Retina (tissue), 1 donor: ENCODE measurements around the gene C1QTNF3.
A peak's percentile ranks its signal among the peaks of the same experiment; 100 is the strongest.
"Not testable (repeated sequence)": the region's sequence is repeated elsewhere in the genome, so short reads cannot be mapped to it uniquely, and the experiment has no call there.

Experiments used
- DNase-seq: peaks from one replicate; pipeline ENCODE4 v3.0.0-alpha.2; 2016

Gene C1QTNF3

DNA sequence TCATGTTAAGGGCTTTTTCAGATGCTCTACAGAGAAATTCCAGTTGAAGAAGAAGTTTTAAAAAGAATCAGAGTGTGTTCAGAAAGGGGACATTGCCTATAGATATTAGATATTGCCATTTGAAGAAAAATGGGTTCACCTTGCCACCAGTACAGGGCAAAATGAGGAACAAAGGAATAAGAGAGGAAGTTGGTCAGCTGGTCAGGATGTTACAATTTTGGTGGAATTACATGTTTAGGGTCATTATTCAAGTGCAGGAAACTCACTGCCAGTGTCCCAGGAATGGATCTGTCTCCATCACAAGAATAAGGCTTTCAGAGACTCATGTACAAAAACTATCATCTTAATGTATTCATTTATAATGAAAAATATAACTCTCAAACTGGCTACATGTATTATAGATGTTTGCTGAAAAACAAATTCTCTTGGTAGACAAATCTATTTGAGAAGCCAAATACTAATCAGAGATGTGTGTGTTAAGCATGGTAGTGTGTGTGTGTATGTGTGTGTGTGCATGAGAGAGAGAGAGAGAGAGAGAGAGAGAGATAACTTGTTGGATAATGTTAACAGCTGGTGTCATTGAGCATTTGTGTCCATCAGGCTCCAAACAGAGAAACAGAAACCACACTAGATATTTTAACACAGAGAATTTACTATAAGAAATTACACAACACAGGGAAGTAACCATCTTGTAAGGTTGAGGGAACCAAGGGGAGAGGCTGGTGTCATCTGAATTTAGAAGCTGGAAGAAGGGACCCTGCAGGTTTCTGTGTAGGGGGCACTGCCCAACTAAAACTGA, 5.0 kb upstream of the C1QTNF3 start:
- DNase-seq: no peak

DNA sequence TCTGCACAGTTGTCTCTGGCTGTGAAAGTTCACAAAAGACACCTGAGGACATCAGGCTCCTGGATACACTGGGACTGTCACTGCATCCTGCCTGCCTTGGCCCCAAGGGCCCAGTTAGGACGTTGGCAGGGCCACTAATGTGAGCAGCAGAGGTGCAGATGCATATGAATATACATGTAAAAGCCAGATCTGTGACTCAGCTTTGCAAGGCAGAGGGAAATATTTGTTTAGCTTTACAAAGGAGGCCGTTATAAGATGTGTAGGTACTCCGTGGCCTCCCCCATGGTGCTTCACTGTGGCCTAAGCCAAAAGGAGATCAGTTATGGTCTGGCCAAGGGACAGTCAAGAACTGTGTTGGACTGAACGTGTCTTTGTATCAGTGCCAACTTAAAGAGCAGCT, 4.1 kb upstream of the C1QTNF3 start:
- DNase-seq: no peak

DNA sequence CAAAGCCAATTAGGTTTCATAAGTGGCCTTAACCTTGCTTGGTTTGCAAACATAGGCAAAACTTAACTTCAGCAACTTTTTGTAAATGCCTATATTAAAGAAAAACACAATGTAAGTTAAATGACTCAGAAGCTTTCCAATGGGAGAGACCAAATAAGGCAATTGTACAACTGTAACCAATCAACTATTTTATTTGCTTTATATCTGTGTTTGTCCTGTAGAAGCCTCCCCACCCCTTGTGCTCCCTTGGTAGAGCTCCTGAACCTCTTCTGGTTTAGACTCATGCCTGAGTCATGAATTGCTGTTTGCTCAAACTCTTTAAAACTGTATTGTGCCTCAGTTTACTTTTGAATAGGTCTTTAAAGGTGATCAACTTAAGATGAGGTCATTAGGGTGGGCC, 3.0 kb upstream of the C1QTNF3 start:
- no peak for DNase-seq

DNA sequence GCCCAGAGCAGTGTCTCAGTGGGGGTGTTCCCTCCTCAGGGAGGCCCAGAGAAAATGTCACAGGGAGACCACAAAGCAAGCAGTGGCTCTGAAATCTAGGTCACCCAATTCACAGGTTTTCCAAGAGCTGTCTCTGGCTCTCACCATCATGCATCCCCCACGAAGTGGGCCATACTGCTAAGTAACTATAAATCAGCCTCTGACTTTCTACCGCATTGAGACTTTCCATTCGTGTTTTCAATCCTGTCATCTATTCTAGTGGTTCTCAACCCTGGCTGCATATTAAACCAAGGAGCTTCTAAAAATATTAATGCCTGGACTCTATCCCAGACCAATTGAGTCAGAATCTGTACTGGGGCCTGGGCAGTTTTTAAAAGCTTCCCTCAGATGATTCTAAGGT, 2.0 kb upstream of the C1QTNF3 start:
- DNase-seq: no peak

DNA sequence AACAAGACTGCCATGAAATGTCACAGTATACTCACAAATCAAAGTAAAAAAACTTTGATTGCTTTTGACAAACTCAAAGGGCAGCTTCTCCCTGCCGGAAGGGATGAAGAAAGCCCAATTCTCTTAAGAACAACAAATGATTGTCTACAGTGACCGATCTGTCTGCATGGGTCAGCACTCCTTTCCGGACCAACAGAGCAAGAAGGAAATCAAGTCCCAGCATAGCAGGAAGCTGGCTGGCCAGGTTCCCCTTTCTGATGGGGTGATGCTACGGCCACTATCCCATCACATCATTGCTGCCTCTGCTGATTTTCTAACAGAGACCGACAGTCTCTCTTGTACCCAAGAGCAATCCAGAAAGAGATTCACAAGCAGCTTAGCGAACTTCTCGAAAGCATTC, 692 bp downstream of the C1QTNF3 start:
- DNase-seq: peak; percentile 45

DNA sequence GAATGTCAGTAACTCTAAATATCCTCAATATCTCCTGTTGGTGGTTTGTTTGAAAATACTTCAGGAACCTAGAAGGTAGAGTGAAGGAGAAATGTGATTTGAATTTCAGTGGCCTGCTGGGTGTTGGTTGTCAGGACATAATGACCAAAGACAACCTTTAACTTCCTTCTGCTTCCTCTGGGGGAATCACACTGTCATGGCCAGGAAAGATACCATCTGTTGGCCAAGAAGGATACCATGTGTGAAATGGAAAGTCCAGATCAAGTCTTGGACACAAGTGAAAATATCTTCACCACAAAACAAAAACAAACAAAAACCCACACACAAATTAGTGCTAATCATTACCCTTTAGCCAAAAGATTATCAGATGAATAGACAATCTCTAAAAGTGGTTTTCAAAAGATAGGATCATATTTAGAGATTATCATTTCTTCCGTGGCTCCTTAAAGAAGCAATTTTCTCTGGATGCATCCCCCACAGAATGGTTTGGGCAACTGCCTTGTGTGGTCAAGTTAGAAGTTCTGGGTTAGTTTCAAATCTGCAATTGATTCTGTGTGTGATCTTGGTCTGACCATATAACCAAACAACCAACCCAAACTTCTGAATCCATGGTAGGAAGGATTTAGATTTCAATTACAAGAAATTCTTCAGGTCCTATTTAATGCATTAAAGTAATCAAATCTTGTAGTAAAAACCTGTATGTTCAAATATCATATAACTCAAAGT, 1.6 kb downstream of the C1QTNF3 start:
- DNase-seq: no peak

DNA sequence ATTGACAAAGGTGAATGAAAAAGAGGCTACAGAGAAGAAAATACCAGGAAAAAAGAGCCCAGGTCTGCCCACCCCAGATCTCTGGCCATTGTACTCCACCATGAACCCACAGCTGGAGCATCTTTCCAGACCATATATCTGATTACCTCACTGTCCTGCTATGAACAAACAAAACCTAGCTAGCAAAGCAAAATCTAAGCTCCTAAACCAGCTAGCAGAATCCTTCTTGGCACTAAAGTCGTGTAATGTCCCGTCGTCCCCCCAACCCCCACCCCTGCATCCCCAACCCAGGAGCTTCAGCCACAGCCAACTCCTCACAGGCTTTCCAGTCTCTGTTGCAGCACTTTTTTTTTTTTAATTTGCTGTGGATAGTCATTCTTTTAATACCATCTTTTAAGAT, 2.5 kb downstream of the C1QTNF3 start:
- no peak for DNase-seq

DNA sequence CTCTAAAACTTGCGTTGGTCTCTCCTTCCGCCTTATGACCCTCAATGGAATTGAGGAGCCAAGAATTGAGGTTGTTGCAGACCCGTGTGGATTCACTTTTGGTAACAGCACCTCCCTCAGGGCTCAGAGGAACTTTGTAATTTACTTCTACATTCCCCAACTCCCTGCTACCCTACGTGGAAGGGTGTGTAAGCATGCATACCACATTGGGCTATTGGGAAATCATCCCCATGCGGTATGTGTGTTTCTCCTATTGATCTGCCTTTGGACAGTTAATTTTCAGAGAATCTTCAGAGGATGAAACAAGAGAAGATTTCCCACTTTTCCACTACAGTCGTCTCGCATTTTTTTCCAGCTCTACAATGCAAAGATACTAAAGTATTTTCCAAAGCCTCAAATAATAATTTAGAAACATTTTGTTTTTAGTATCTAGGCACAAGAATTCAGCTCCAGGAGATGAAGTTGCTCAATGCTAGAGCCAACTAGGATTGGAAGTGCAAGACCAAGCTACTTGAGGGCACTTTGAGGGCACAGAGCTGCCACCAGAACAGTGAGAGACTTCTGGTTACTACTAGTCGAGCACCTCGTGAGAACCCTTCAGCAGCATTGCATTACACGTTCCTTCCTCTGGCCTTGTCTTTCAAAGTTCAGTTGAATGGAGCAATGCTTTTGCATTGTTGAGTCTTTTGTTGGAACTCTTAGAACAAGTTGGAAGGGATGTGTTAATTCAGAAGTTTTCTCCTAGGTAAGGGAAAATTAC, 3.4 kb downstream of the C1QTNF3 start:
- no peak for DNase-seq

DNA sequence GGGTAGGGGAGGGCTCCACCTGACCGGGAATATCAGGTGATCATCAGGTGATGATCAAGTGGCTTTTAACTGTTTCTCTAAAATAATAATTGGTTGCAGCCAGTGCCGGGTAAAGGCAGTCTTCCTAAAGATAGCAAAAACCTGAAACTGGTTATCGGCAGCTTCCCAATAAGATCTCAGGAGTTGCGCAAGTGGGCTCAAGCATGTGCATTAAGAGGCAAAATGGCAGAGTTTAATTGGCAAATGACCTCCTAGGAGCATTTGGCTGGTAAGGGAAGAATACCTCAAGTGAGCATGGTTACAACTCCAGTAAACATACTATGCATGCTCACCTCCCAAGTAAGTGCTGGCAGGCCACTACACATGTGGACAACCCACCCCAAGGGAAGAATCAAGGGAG, 4.2 kb downstream of the C1QTNF3 start:
- DNase-seq: no peak

DNA sequence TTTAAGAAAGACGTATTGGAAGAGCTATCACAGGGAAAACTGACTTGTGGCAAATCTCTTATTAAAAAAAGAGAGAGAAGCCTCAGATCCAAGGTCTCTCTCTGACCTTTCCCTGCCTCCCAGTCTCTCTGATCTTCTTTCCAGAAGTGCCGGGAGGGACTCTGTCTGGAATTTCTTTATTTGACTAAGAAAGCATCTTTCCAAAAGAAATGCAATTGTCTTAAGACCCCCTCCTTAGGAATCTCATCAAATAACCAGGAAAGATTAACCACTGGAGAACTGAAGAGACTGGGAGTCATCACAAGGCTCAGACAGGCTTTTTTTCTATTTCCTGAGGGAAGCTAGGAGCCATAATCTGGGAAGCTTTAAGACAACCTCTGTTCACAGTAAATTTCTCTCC, 4.6 kb downstream of the C1QTNF3 start:
- no peak for DNase-seq

DNA sequence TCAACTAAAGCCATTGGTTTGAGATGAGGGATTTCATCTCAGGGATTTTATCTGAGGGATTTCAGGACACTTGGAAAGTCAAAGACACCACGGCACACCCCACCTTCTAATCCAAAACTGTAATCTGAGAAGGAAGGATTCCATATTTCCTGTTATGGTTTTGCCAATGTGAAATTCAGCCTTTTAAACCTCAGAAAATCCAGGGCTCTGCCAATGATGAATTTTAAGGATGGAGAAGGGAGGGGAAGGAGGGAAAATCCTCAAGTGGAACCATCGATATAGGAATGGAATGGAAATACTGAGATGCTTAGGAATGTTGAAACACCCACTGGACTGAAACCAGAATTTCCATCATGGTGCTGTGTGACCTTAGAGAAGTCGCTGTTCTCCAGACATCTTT, 5.3 kb downstream of the C1QTNF3 start:
- DNase-seq: no peak

DNA sequence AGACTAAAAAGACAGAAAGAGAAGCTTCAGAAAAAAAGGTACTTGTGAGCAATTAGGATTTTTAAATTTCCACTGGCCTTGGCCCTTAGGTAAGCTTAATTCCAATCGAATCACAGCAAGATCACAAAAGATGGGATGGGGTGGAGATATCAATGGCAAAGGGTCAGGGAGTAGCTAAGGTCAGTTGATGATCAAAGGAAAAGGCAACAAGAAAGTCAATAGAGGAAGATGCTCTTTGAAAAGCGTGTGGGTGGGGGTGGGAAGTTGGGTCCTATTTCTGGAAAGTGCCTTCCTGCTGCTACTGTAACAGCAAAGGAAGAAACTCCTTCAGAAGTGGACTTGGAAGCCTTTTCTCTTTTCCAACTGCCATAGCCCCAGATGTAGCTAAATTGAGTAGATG, 7.3 kb downstream of the C1QTNF3 start:
- no peak for DNase-seq

DNA sequence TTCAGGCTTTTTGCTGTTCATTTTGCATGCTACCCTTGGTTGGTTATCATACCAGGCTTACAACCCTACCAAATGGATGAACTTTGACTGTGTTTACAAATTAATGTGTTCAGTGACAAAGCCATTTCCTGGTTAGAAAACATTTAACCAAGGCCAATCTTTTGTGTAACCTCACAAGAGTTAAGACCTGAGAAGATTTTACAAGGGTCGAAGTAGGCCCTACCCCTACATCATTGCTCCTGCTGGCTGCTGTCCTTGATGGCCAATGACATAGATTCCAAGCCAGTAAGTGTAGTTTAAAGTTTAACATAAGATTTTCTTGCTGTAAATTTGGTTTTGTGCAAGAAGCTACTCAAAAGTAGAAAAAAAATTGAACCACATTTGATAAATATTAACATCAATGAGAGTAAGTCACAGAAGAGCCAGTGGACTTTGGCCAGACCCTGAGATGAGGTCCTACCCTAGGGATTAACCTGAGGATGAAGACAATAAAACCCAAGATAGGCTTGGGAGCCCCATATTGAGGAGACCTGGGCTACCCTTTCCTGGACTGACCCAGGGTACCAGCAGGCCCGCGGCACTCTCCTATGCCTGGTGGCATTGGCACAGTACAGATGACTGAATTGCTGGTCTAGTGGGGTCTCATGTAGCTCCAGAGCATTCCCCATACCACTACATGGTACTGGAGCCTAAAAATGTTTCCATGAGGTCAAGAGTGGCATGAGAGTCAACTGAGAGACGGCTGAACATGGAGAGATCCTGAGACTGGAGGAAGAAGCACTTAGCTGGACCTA, 8.3 kb downstream of the C1QTNF3 start:
- no peak for DNase-seq

DNA sequence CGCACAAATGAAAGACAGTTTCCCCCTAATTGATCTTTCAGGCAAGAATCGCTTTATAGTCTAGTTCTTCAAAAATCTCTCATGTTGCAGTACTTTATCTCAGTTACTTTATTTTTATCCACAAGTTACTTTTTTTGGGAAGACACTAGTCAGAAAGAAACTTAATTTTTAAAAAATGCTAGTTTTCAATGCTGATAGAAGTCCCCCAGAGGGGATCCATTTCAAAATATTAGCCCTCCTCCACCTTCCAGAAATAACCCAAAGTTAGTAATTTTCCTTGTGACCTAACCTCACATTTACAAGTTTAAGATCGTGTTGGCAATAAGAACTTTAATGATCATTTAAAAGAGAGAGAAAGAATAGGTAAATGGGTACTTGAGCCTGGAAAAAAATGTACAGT, 11.0 kb downstream of the C1QTNF3 start:
- DNase-seq: no peak

DNA sequence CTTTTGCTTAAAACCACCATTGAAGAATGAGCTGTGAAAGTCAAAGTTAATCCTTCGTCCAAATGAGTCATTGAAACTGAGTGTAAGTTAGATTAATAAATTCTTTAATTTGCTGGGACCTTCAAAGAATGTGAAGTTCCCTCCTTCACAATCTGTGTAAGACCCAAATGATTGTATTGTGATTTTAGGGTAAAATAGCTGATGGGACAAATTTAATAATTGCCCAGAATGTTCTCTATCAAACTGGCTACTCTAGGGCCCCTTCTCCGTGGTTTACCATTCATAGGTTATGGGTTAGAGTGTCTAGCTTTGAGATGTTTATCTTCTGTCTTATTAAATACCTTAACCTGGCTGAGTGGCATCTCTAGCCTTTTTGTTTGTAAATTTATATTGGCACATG, 11.9 kb downstream of the C1QTNF3 start:
- no peak for DNase-seq

DNA sequence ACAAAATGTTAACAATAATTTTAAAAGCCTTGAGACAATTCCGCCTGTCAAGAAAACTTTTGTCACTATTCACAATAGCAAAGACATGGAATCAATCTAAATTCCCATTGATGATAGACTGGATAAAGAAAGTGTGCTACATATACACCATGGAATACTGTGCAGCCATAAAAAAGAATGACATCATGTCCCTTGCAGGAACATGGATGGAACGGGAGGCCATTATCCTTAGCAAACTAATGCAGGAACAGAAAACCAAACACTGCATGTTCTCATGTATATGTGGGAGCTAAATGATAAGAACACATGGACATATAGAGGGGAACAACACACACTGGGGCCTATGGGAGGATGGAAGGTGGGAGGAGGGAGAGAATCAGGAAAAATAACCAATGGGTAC, 12.4 kb downstream of the C1QTNF3 start:
- DNase-seq: not testable (repeated sequence)

DNA sequence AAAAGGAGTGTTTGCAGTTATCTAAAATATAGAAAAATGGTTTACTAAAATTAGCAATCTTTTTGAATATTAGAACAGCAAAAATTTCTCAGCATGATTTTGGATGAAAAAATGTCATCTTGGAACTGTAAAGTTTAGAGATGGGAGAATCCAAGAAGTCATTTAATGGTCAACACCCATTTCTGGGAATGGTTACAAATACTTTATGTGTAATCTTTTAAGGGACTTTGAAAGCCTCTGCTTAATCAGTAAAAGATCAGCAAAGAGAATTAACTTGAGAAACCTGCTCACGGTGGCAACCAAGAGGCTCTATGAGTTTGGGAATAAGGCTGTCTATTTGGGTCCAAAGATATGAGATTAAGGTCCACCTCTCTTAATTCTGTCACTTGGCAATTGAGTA, 13.0 kb downstream of the C1QTNF3 start:
- no peak for DNase-seq

DNA sequence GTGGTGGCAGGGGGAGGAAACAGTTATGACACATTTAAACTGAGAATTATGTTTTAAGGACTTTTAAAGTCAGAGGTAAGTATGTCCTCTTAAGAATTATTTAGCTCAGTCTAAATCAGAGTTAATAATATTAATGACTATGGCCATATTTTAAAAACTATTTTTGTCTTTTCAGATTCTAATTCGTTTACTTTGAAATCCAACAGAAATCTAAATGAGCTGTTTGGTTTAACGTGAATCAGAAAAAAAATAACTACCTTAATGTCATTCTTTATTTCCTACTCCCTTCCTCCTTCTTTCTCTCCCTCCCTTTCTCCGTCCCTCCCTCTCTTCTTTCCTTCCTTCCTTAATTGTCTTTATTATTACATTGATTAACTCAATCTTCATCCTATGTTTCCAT, 14.7 kb downstream of the C1QTNF3 start:
- no peak for DNase-seq

DNA sequence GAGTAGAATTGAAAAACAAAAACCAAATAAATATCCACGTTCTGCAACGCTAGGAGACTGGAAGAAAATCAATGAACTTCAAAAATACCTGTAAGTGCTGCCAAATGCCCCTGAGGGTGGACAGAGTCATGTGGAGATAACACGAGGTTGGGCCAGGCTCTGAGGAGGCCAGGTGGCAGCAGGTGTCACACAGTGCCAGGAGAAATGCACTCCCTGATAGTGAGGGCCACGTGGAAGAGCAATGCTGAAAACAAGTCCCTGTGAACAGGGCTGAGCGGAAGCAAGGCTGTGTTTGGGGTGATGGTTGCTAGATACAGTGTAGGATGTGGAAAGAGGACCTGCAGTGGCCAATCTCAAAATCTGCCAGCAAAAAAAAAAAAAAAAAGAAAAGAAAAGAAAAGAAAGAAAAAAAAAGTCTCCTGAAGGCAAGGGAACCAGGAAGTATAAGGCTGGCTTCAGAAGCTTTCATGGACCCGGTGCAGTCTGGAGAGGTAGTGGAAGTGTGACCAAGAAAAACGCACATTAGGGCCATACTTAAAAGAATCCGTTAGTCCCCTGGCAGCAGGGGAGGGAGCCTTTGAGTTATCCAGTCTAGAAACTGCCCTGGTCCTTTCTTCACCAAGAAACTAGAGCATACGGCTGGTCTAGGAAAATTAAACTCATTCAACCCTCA, 16.8 kb downstream of the C1QTNF3 start:
- DNase-seq: no peak

DNA sequence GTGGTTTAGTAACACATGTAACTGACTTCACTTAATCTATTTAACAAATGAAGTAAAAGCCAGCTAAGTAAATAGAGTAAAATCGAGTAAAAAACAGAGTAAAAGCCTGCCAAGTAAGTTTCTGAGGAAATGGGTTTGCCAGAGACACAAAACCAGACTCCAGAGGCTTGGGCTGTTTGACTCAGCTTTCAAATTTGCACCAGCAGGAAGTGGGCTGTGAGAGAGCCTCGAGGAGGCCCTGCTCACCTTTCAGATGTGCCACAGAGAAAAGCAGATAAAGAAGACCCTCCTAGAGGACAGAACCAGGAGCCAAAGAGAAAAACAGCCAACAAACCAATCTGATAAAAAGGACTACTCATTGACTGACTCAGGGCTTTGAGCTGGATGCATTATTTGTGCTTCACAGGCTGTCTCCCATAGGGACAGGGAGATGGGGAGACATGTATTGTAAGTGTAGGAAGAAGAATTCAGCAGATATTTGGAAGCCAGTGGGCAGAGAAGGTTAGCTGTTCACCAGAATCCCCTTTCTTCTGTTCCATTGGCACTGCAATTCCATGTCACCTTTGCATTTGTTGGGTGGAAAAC, 20.8 kb downstream of the C1QTNF3 start:
- DNase-seq: no peak

DNA sequence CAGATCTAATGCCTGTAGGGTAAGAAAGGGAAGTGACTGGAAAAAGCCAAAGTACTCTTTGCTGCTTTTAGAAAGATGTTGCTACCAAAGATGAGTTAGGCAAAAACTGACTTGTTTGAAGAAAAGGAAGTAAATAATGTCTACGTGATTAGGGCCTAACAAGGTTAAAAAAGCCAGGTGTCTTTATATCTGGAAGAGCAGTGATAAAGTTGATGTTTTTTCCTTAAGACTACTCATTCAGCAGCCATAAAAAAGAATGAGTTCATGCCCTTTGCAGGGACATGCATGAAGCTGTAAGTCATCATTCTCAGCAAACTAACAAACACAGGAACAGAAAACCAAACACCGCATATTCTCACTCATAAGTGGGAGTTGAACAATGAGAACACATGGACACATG, 21.7 kb downstream of the C1QTNF3 start:
- no peak for DNase-seq

DNA sequence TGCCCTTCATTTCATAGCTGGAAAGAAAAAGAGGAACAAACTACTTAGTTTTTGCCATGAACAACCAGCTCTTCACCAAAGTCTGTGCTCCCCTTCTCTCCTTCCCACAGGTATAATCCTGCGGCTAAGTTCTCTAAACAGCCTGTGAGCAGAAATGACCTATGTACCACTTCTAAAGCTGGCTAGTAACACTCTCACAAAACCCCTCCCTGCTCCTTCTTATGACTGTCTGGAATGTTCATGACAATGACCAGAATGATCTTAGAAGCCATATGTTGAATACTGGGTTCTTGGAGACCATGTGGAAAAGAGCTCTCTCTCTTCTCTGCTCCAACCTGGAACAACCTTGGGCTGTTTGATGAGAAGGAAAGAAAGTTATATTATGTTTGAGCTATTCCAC, 22.3 kb downstream of the C1QTNF3 start:
- DNase-seq: no peak
